Activated naive CD4-positive, alpha-beta T cell treated with anti-CD3 and anti-CD28 coated beads for 36 hours (primary cell): ENCODE measurements around the gene ARL15. TPM values are rescaled to one million over a fixed set of nuclear protein-coding genes. Genes with fewer than 3 reads are reported as not detected.

Experiments used
- CTCF ChIA-PET: fragments of 350-600 bp; sonication (Branson Sonifier 250); formaldehyde crosslinking; loops from one replicate; lab custom pipeline; 2021; ENCODE audit warnings: antibody characterized with exemption; lab: Charles Lee
- DNase-seq: peaks from one replicate; pipeline ENCODE4 v3.0.0-alpha.2; 2020
- H3K27ac Mint-ChIP-seq: one replicate; pipeline ENCODE4 v1.8.0; 2021; ENCODE audit warnings: mild to moderate bottlenecking, mixed read lengths
- H3K27me3 Mint-ChIP-seq: one replicate; pipeline ENCODE4 v1.8.0; 2021; ENCODE audit warnings: low read depth, mixed read lengths
- H3K36me3 Mint-ChIP-seq: one replicate; pipeline ENCODE4 v1.8.0; 2021; ENCODE audit warnings: low read depth, mixed read lengths
- H3K4me1 Mint-ChIP-seq: one replicate; pipeline ENCODE4 v1.8.0; 2021; ENCODE audit warnings: low read depth, mixed read lengths
- H3K4me3 Mint-ChIP-seq: one replicate; pipeline ENCODE4 v1.8.0; 2021; ENCODE audit warnings: mild to moderate bottlenecking, moderate library complexity, mixed read lengths
- H3K9me3 Mint-ChIP-seq: one replicate; pipeline ENCODE4 v1.8.0; 2021; ENCODE audit warnings: mixed read lengths
- intact Hi-C: fragments of 100-400 bp; cut with micrococcal nuclease; formaldehyde crosslinking; loops from one replicate; pipeline ENCODE4 v1.15.1; 2023
- total RNA-seq, 2 experiments: library from RNA; stranded (reverse); gene quantifications; one replicate each; pipeline ENCODE4 v1.2.3, GENCODE V29; 2021

Gene ARL15
- total RNA-seq, 2 experiments from 2014 or later, result 6.7 to 7.0 TPM

- H3K9me3 Mint-ChIP-seq, result no peaks in the 10 kb centered on the region
- no peaks in the 10 kb centered on the region for H3K27me3 Mint-ChIP-seq
- CTCF ChIA-PET, result no interaction called here
- no peaks in the 10 kb centered on the region for H3K4me1 Mint-ChIP-seq
- no peak overlapping the region for H3K27ac Mint-ChIP-seq
- H3K36me3 Mint-ChIP-seq, result peaks cover 5% of the 10 kb centered on the region
- intact Hi-C loops, result no loop called here
- H3K4me3 Mint-ChIP-seq, result no peak overlapping the region
- DNase-seq, result no peak
These were observed 373.7 kb downstream of the ARL15 start for GRCh38 chr5:53936481-53937352.

- CTCF ChIA-PET, result no interaction called here
- no peaks in the 10 kb centered on the region for H3K4me1 Mint-ChIP-seq
- DNase-seq, result no peak
- H3K36me3 Mint-ChIP-seq, result peaks cover 2% of the 10 kb centered on the region
- no peak overlapping the region for H3K27ac Mint-ChIP-seq
- H3K27me3 Mint-ChIP-seq, result no peaks in the 10 kb centered on the region
- intact Hi-C loops, result no loop called here
- no peaks in the 10 kb centered on the region for H3K9me3 Mint-ChIP-seq
- no peak overlapping the region for H3K4me3 Mint-ChIP-seq
These were observed 376.1 kb downstream of the ARL15 start for GRCh38 chr5:53934151-53934820.

GRCh38 chr5:53932351-53932750 is 378.0 kb downstream of the ARL15 start:
- no peaks in the 10 kb centered on the region for H3K9me3 Mint-ChIP-seq
- H3K27me3 Mint-ChIP-seq, result no peaks in the 10 kb centered on the region
- no peaks in the 10 kb centered on the region for H3K4me1 Mint-ChIP-seq
- intact Hi-C loops, result no loop called here
- H3K36me3 Mint-ChIP-seq, result no peaks in the 10 kb centered on the region
- H3K27ac Mint-ChIP-seq, result no peak overlapping the region
- no peak for DNase-seq
- H3K4me3 Mint-ChIP-seq, result no peak overlapping the region
- CTCF ChIA-PET, result no interaction called here

- Mint-ChIP-seq H3K27me3 (no peaks in the 10 kb centered on the region), H3K27ac (no peak overlapping the region), H3K4me3 (no peak overlapping the region), H3K4me1 (no peaks in the 10 kb centered on the region), H3K36me3 (no peaks in the 10 kb centered on the region), H3K9me3 (no peaks in the 10 kb centered on the region)
- intact Hi-C loops, result no loop called here
- DNase-seq, result no peak
- CTCF ChIA-PET, result no interaction called here
These were observed 379.9 kb downstream of the ARL15 start for GRCh38 chr5:53930457-53930856.

GRCh38 chr5:53929570-53929969 is 380.8 kb downstream of the ARL15 start:
- Mint-ChIP-seq H3K4me1 (no peaks in the 10 kb centered on the region), H3K27me3 (no peaks in the 10 kb centered on the region), H3K27ac (no peak overlapping the region), H3K36me3 (no peaks in the 10 kb centered on the region), H3K9me3 (no peaks in the 10 kb centered on the region), H3K4me3 (no peak overlapping the region)
- CTCF ChIA-PET, result no interaction called here
- intact Hi-C loops, result no loop called here
- DNase-seq, result no peak

GRCh38 chr5:53929152-53929551 is 381.2 kb downstream of the ARL15 start:
- H3K9me3 Mint-ChIP-seq, result no peaks in the 10 kb centered on the region
- H3K27me3 Mint-ChIP-seq, result no peaks in the 10 kb centered on the region
- H3K4me3 Mint-ChIP-seq, result no peak overlapping the region
- no peaks in the 10 kb centered on the region for H3K4me1 Mint-ChIP-seq
- H3K27ac Mint-ChIP-seq, result no peak overlapping the region
- no peaks in the 10 kb centered on the region for H3K36me3 Mint-ChIP-seq
- DNase-seq, result no peak
- intact Hi-C loops, result no loop called here
- CTCF ChIA-PET, result no interaction called here

- Mint-ChIP-seq H3K27ac (no peak overlapping the region), H3K4me1 (no peaks in the 10 kb centered on the region), H3K9me3 (no peaks in the 10 kb centered on the region), H3K4me3 (no peak overlapping the region), H3K27me3 (no peaks in the 10 kb centered on the region), H3K36me3 (no peaks in the 10 kb centered on the region)
- DNase-seq, result no peak
- intact Hi-C loops, result no loop called here
- CTCF ChIA-PET, result no interaction called here
These were observed 381.7 kb downstream of the ARL15 start for GRCh38 chr5:53928641-53929040.

GRCh38 chr5:53927668-53928247 is 382.6 kb downstream of the ARL15 start:
- intact Hi-C loops, result no loop called here
- no peaks in the 10 kb centered on the region for H3K36me3 Mint-ChIP-seq
- no peaks in the 10 kb centered on the region for H3K27me3 Mint-ChIP-seq

GRCh38 chr5:53926026-53926425 is 384.3 kb downstream of the ARL15 start:
- H3K4me1 Mint-ChIP-seq, result no peaks in the 10 kb centered on the region
- no peaks in the 10 kb centered on the region for H3K27me3 Mint-ChIP-seq
- intact Hi-C loops, result no loop called here
- DNase-seq, result no peak
- CTCF ChIA-PET, result no interaction called here
- no peaks in the 10 kb centered on the region for H3K9me3 Mint-ChIP-seq
- no peak overlapping the region for H3K27ac Mint-ChIP-seq
- H3K4me3 Mint-ChIP-seq, result no peak overlapping the region
- H3K36me3 Mint-ChIP-seq, result no peaks in the 10 kb centered on the region

More at GRCh38 chr5:53927668-53928247, 382.6 kb downstream of the ARL15 start:
- no peak for DNase-seq
- no peaks in the 10 kb centered on the region for H3K4me1 Mint-ChIP-seq
- H3K9me3 Mint-ChIP-seq, result no peaks in the 10 kb centered on the region
- no peak overlapping the region for H3K27ac Mint-ChIP-seq
- no peak overlapping the region for H3K4me3 Mint-ChIP-seq
- CTCF ChIA-PET, result no interaction called here

- Mint-ChIP-seq H3K9me3 (no peaks in the 10 kb centered on the region), H3K27me3 (no peaks in the 10 kb centered on the region), H3K4me3 (no peak overlapping the region), H3K36me3 (no peaks in the 10 kb centered on the region), H3K27ac (no peak overlapping the region), H3K4me1 (no peaks in the 10 kb centered on the region)
- DNase-seq, result no peak
- CTCF ChIA-PET, result no interaction called here
- intact Hi-C loops, result no loop called here
These were observed 386.0 kb downstream of the ARL15 start for GRCh38 chr5:53924392-53924791.

GRCh38 chr5:53923961-53924360 is 386.4 kb downstream of the ARL15 start:
- H3K36me3 Mint-ChIP-seq, result no peaks in the 10 kb centered on the region

GRCh38 chr5:53922508-53923498 is 387.6 kb downstream of the ARL15 start:
- CTCF ChIA-PET, result no interaction called here
- H3K36me3 Mint-ChIP-seq, result no peaks in the 10 kb centered on the region
- no peaks in the 10 kb centered on the region for H3K4me1 Mint-ChIP-seq
- intact Hi-C loops, result no loop called here
- no peak for DNase-seq
- H3K27ac Mint-ChIP-seq, result no peak overlapping the region
- H3K27me3 Mint-ChIP-seq, result no peaks in the 10 kb centered on the region
- H3K9me3 Mint-ChIP-seq, result no peaks in the 10 kb centered on the region
- no peak overlapping the region for H3K4me3 Mint-ChIP-seq

More at GRCh38 chr5:53923961-53924360, 386.4 kb downstream of the ARL15 start:
- Mint-ChIP-seq H3K27ac (no peak overlapping the region), H3K4me3 (no peak overlapping the region), H3K9me3 (no peaks in the 10 kb centered on the region), H3K27me3 (no peaks in the 10 kb centered on the region), H3K4me1 (no peaks in the 10 kb centered on the region)
- DNase-seq, result no peak
- intact Hi-C loops, result no loop called here
- CTCF ChIA-PET, result no interaction called here
